CD4-positive, alpha-beta T cell (primary cell): Measurements from ENCODE around the gene ENOX2. TPM values are rescaled to one million over a fixed set of nuclear protein-coding genes. Genes with fewer than 3 reads are reported as not detected.

Experiments
- ATAC-seq: fragments of 200-7000 bp; cut with Tn5 transposase; one replicate; pipeline ENCODE4 v1.10.0; 2022; ENCODE audit warnings: mild to moderate bottlenecking; ENCODE audit not compliant: poor library complexity
- CTCF ChIA-PET: fragments of 350-600 bp; sonication (Branson Sonifier 250); formaldehyde crosslinking; loops from one replicate; lab custom pipeline; 2021; ENCODE audit warnings: antibody characterized with exemption, inconsistent platforms; lab: Charles Lee
- POLR2A ChIA-PET: fragments of 350-600 bp; sonication (Branson Sonifier 250); formaldehyde crosslinking; loops from one replicate; lab custom pipeline; 2021; ENCODE audit warnings: antibody characterized with exemption, inconsistent platforms; lab: Charles Lee
- DNase-seq, 14 experiments: peaks; one replicate each; pipeline ENCODE4 v3.0.0-alpha.2; 2013 to 2020; ENCODE audit warnings: mixed read lengths in 2 of 14
- H3K27ac ChIP-seq, 2 donors: one replicate each; pipeline versions ENCODE4 v1.5.1 to v1.7.0; 2013; ENCODE audit warnings: low read length in 2 of 2, low read depth in 1 of 2, mild to moderate bottlenecking in 1 of 2
- H3K27me3 ChIP-seq, 2 experiments: 1 replicate in 1 of 2; 2 replicates in 1 of 2; pipeline versions ENCODE4 v1.6.1 to v1.7.0; 2013; ENCODE audit warnings: low read length in 2 of 2, control low read depth in 1 of 2, mild to moderate bottlenecking in 1 of 2, moderate library complexity in 1 of 2; ENCODE audit not compliant: insufficient read depth in 2 of 2, control insufficient read depth in 1 of 2
- H3K36me3 ChIP-seq: one replicate; pipeline ENCODE4 v1.6.1; 2013; ENCODE audit warnings: low read length, control low read depth; ENCODE audit not compliant: insufficient read depth
- H3K4me1 ChIP-seq: one replicate; pipeline ENCODE4 v1.6.1; 2013; ENCODE audit warnings: low read length, control low read depth; ENCODE audit not compliant: insufficient read depth
- H3K4me3 ChIP-seq: one replicate; pipeline ENCODE4 v1.5.1; 2013; ENCODE audit warnings: mild to moderate bottlenecking, low read length, moderate library complexity
- H3K9me3 ChIP-seq, 2 experiments: 1 replicate in 1 of 2; 2 replicates in 1 of 2; pipeline versions ENCODE4 v1.6.1 to v1.7.0; 2013; ENCODE audit warnings: low read length in 2 of 2, mild to moderate bottlenecking in 2 of 2, control low read depth in 1 of 2, moderate library complexity in 1 of 2; ENCODE audit not compliant: control insufficient read depth in 1 of 2, insufficient read depth in 1 of 2
- H3K27ac Mint-ChIP-seq: one replicate; pipeline ENCODE4 v1.8.0; 2020; ENCODE audit warnings: mixed read lengths
- H3K27me3 Mint-ChIP-seq: one replicate; pipeline ENCODE4 v1.8.0; 2021; ENCODE audit warnings: mixed read lengths
- H3K36me3 Mint-ChIP-seq: one replicate; pipeline ENCODE4 v1.8.0; 2021; ENCODE audit warnings: low read depth, mixed read lengths
- H3K4me1 Mint-ChIP-seq: one replicate; pipeline ENCODE4 v1.8.0; 2021; ENCODE audit warnings: low read depth, mixed read lengths
- H3K4me3 Mint-ChIP-seq: one replicate; pipeline ENCODE4 v1.8.0; 2020; ENCODE audit warnings: mild to moderate bottlenecking, mixed read lengths
- H3K9me3 Mint-ChIP-seq: one replicate; pipeline ENCODE4 v1.8.0; 2020; ENCODE audit warnings: mixed read lengths
- CTCF ChIP-seq: fragments of 200-600 bp; IDR thresholded peaks from one replicate; pipeline ENCODE4 v1.8.0; 2022; ENCODE audit warnings: antibody characterized with exemption, mild to moderate bottlenecking
- intact Hi-C, 2 experiments: fragments of 100-400 bp; cut with DNase I in 1 of 2; cut with micrococcal nuclease in 1 of 2; formaldehyde crosslinking; loops; one replicate each; pipeline versions ENCODE4 v1.15.1 to v1.9.0; 2023 to 2025; cut with DNase I, micrococcal nuclease
- total RNA-seq, 174 experiments: library from RNA in 2 of 174; stranded (reverse) in 2 of 174; gene quantifications; one replicate each; pipeline ENCODE4 v1.2.3 and lab custom pipeline; 2021 to 2026

Gene ENOX2
- total RNA-seq, 2 experiments from 2014 or later = 4.0 to 6.5 TPM

- DNase-seq = no peak
- no peaks in the 10 kb centered on the region for H3K27me3 Mint-ChIP-seq
- H3K4me3 ChIP-seq = no peak overlapping the region
- H3K4me1 Mint-ChIP-seq = no peaks in the 10 kb centered on the region
- H3K9me3 Mint-ChIP-seq = no peaks in the 10 kb centered on the region
- no peak for ATAC-seq
- no peaks in the 10 kb centered on the region for H3K4me1 ChIP-seq
- no peak overlapping the region for H3K27ac ChIP-seq
- H3K27ac Mint-ChIP-seq = no peak overlapping the region
- peaks cover 4% of the 10 kb centered on the region for H3K36me3 Mint-ChIP-seq
- intact Hi-C loops = no loop called here
- H3K27me3 ChIP-seq = no peaks in the 10 kb centered on the region
- no peak for TF ChIP-seq CTCF
- CTCF ChIA-PET = no interaction called here
- H3K4me3 Mint-ChIP-seq = no peak overlapping the region
- H3K9me3 ChIP-seq = no peaks in the 10 kb centered on the region
- no peaks in the 10 kb centered on the region for H3K36me3 ChIP-seq
- POLR2A ChIA-PET = no interaction called here
These were observed 132.4 kb downstream of the ENOX2 start for GRCh38 chrX:130770615-130771014.

- H3K36me3 ChIP-seq = no peaks in the 10 kb centered on the region
- H3K27me3 ChIP-seq = no peaks in the 10 kb centered on the region
- H3K27me3 Mint-ChIP-seq = no peaks in the 10 kb centered on the region
- DNase-seq = no peak
- no peak overlapping the region for H3K27ac Mint-ChIP-seq
- H3K9me3 Mint-ChIP-seq = no peaks in the 10 kb centered on the region
- no peak overlapping the region for H3K4me3 ChIP-seq
- H3K4me1 ChIP-seq = no peaks in the 10 kb centered on the region
- H3K4me3 Mint-ChIP-seq = no peak overlapping the region
- H3K36me3 Mint-ChIP-seq = peaks cover 4% of the 10 kb centered on the region
- ChIA-PET CTCF (no interaction called here), POLR2A (no interaction called here)
- no peak overlapping the region for H3K27ac ChIP-seq
- no peaks in the 10 kb centered on the region for H3K4me1 Mint-ChIP-seq
- intact Hi-C loops = no loop called here
- TF ChIP-seq CTCF = no peak
- ATAC-seq = no peak
- H3K9me3 ChIP-seq = no peaks in the 10 kb centered on the region
These were observed 133.2 kb downstream of the ENOX2 start for GRCh38 chrX:130769835-130770234.

DNA sequence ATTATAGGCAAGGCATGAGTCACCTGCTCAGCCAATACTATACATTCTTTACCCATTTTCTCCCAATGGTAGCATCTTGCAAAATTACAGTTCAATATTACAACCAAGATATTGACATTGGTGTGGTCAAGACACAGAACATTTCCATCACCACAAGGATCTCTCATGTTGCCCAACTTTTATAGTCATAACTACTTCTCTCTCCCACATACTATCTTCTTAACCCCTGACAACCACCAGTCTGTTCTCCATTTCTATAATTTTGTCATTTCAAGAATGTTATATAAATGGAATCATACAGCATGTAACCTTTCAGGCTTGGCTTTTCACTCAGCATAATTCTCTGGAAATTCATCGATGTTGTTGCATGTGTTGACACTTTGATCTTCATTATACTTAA is 144.9 kb downstream of the ENOX2 start:
- Histone ChIP-seq H3K4me3 (no peak overlapping the region), H3K27me3 (no peaks in the 10 kb centered on the region), H3K9me3 (no peaks in the 10 kb centered on the region), H3K27ac (no peak overlapping the region), H3K36me3 (no peaks in the 10 kb centered on the region), H3K4me1 (no peaks in the 10 kb centered on the region)
- CTCF ChIA-PET = no interaction called here
- POLR2A ChIA-PET = no interaction called here
- intact Hi-C loops = no loop called here
- H3K27ac Mint-ChIP-seq = no peak overlapping the region
- peaks cover 10% of the 10 kb centered on the region for H3K36me3 Mint-ChIP-seq
- DNase-seq (no peak), ATAC-seq (no peak)
- H3K27me3 Mint-ChIP-seq = no peaks in the 10 kb centered on the region
- no peak overlapping the region for H3K4me3 Mint-ChIP-seq
- H3K4me1 Mint-ChIP-seq = no peaks in the 10 kb centered on the region
- TF ChIP-seq CTCF = no peak
- no peaks in the 10 kb centered on the region for H3K9me3 Mint-ChIP-seq
